SJCRH30 (cell line): ENCODE measurements around the gene PNMA6F. TPM values are rescaled to one million over a fixed set of nuclear protein-coding genes. Genes with fewer than 3 reads are reported as not detected.
"Not testable (repeated sequence)": the region's sequence is repeated elsewhere in the genome, so short reads cannot be mapped to it uniquely, and the experiment has no call there.

Source experiments
- DNase-seq, 2 experiments: peaks; one replicate each; pipeline ENCODE4 v3.0.0-alpha.2; 2015 to 2020
- H3K27ac ChIP-seq: fragments of 250-450 bp; sonication (Bioruptor Pico); 2 replicates; pipeline ENCODE4 v1.5.1; 2020; ENCODE audit warnings: mild to moderate bottlenecking, moderate library complexity
- H3K27me3 ChIP-seq: fragments of 250-450 bp; sonication (Bioruptor Pico); 2 replicates; pipeline ENCODE4 v1.5.1; 2020; ENCODE audit warnings: mild to moderate bottlenecking, moderate library complexity
- H3K36me3 ChIP-seq: fragments of 250-450 bp; sonication (Bioruptor Pico); 2 replicates; pipeline ENCODE4 v1.5.1; 2020; ENCODE audit warnings: mild to moderate bottlenecking, moderate library complexity
- H3K4me1 ChIP-seq: fragments of 250-450 bp; sonication (Bioruptor Pico); 2 replicates; pipeline ENCODE4 v1.5.1; 2020; ENCODE audit warnings: mild to moderate bottlenecking, moderate library complexity
- H3K4me3 ChIP-seq: fragments of 250-450 bp; sonication (Bioruptor Pico); 2 replicates; pipeline ENCODE4 v1.5.1; 2020; ENCODE audit warnings: mild to moderate bottlenecking, moderate library complexity
- H3K9me3 ChIP-seq: fragments of 250-450 bp; sonication (Bioruptor Pico); replicated peaks from 2 replicates; pipeline ENCODE4 v1.5.1; 2020; ENCODE audit warnings: mild to moderate bottlenecking, moderate library complexity
- total RNA-seq: library from RNA; depleted of rRNA; stranded (reverse); fragments of >200 nt; shearing (Covaris generic); gene quantifications from 2 replicates; pipeline ENCODE4 v1.2.3, GENCODE V29; 2014; rRNA removed

The PNMA6F gene
- total RNA-seq, 1 experiment from 2014 or later = not detected

DNA sequence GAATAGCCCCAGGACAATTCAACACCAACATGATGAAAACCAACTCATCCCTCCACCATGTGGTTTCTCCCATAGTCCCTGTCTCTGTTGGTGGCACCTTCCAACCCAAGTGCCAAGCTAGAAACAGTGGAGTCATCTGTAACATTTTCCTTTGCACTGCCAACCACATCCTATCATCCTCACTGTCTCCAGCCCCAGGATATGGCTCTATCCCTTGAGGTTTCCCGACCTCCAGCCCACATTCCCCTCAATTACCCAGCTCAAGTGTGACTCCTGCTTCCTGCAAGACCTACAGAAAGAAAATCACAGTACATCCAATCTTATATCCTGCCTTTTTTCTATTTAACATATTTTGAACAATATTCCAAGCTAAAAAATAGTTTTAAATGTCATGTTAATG lies 24.2 kb downstream of the PNMA6F start:
- no peaks in the 10 kb centered on the region for H3K9me3 ChIP-seq
- no peaks in the 10 kb centered on the region for H3K36me3 ChIP-seq
- DNase-seq = no peak
- H3K4me3 ChIP-seq = no peak overlapping the region
- H3K27me3 ChIP-seq = no peaks in the 10 kb centered on the region
- H3K4me1 ChIP-seq = no peaks in the 10 kb centered on the region
- no peak overlapping the region for H3K27ac ChIP-seq

DNA sequence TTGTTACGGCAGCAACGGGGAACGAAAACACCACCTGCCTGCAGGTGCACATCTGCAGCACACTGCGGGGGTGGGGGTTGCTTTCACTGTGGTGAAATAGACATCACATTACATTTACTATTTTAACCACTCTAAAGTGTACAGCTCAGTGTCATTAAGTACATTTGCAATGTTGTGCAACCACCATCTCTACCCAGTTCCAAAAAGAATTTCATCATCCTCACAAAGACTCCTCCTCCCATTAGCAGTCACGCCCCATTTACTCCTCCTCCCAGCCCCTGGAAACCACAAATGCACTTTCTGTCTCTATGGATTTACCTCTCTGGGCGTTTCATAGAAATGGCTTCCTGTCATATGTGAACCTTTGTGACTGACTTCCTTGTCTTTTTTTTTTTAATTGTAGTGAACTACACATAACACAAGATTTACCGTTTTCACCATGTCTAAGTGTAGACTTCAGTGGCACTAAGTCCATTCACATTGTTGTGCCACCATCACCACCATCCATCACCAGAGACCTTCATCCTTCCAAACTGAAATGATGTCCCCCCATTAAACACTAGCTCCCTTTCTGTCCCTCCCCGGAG lies 28.0 kb downstream of the PNMA6F start:
- not testable (repeated sequence) for H3K4me3 ChIP-seq, H3K4me1 ChIP-seq, DNase-seq, H3K36me3 ChIP-seq, H3K27me3 ChIP-seq, H3K9me3 ChIP-seq, H3K27ac ChIP-seq

DNA sequence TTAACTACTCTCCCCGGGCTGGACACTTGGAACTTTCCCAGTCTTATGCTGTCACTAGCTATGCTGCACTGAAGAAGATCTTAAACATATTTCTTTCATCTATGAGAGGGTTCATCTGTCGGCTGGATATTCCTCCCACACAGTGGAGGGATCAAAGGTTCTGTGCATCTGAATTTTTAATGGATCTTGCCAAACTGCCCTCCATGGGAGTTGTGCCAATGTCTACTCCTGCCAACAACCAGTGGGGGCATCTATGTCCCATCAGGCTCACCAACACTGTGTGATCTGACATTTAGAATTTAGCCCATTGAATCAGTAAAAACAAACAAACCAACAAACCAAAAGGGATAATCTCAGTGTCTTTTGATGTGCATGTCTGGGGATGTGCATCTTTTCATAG lies 32.8 kb downstream of the PNMA6F start:
- not testable (repeated sequence) for DNase-seq

DNA sequence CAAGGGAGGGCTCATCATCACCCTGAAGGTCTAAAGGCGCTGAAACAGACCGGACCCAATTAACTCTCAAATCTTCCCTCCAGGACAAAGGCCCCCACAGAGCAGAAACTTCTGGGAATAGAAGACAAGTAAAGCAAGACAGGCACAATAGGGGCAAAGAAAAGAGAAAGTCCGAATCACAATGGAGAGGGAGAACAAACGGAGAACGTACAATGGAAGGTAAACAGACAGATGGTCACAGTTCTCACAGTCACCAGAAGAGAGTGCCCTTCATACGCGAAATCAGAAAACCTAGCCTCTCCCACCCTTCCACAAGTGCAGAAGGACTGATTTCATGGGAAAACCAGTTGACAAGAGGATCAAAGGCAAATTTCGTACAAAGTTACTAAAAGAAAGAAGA lies 35.9 kb downstream of the PNMA6F start:
- H3K4me1 ChIP-seq, H3K27me3 ChIP-seq, H3K27ac ChIP-seq, DNase-seq, H3K9me3 ChIP-seq, H3K4me3 ChIP-seq, H3K36me3 ChIP-seq: not testable (repeated sequence)

More for the DNA sequence above, 32.8 kb downstream of the PNMA6F start:
- not testable (repeated sequence) for H3K4me1 ChIP-seq, H3K27ac ChIP-seq, H3K9me3 ChIP-seq, H3K27me3 ChIP-seq, H3K36me3 ChIP-seq, H3K4me3 ChIP-seq

DNA sequence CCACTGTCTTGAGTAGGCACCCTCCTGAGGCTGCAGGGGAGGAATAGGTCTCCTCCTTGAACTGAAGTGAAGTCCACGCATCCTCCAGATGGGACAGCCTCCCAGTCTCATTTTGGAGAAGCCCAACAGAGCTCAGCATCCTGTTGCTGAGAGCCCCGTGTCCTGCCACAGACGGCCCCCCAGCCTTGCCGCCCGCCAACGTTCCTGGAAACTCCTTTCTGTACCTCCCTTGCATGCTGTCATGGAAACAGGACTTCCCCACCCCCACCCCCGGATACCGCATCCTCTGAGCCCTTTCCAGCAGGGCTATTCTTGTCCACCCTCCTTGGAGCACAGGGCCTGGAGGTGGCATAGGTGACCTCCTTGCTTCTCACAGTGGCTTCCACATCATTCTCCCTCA lies 37.6 kb downstream of the PNMA6F start:
- H3K27ac ChIP-seq, H3K27me3 ChIP-seq, H3K4me3 ChIP-seq, DNase-seq, H3K9me3 ChIP-seq, H3K36me3 ChIP-seq, H3K4me1 ChIP-seq: not testable (repeated sequence)

GRCh38 chrX:153281784-153282183 lies 39.8 kb downstream of the PNMA6F start:
- not testable (repeated sequence) for H3K27ac ChIP-seq, H3K27me3 ChIP-seq, H3K4me3 ChIP-seq, DNase-seq, H3K4me1 ChIP-seq, H3K9me3 ChIP-seq, H3K36me3 ChIP-seq

GRCh38 chrX:153279304-153279703 lies 42.3 kb downstream of the PNMA6F start:
- not testable (repeated sequence) for H3K4me3 ChIP-seq, H3K36me3 ChIP-seq, DNase-seq, H3K27me3 ChIP-seq, H3K4me1 ChIP-seq, H3K9me3 ChIP-seq, H3K27ac ChIP-seq

- H3K4me1 ChIP-seq, H3K36me3 ChIP-seq, DNase-seq, H3K9me3 ChIP-seq, H3K27ac ChIP-seq, H3K27me3 ChIP-seq, H3K4me3 ChIP-seq: not testable (repeated sequence)
Observed at GRCh38 chrX:153276049-153276448, 45.5 kb downstream of the PNMA6F start.

GRCh38 chrX:153275418-153275817 lies 46.1 kb downstream of the PNMA6F start:
- DNase-seq, H3K9me3 ChIP-seq, H3K36me3 ChIP-seq, H3K4me3 ChIP-seq, H3K27me3 ChIP-seq, H3K27ac ChIP-seq, H3K4me1 ChIP-seq: not testable (repeated sequence)

GRCh38 chrX:153272584-153272983 lies 49.0 kb downstream of the PNMA6F start:
- not testable (repeated sequence) for H3K27me3 ChIP-seq, H3K9me3 ChIP-seq, H3K4me3 ChIP-seq, H3K36me3 ChIP-seq, H3K27ac ChIP-seq, DNase-seq, H3K4me1 ChIP-seq

- not testable (repeated sequence) for H3K36me3 ChIP-seq, H3K4me3 ChIP-seq, H3K27ac ChIP-seq, DNase-seq, H3K4me1 ChIP-seq, H3K9me3 ChIP-seq, H3K27me3 ChIP-seq
Observed at GRCh38 chrX:153272070-153272469, 49.5 kb downstream of the PNMA6F start.

Other genes with a start within 250 kb of the PNMA6F start
- not detected in 2 replicates for gene PNMA6A, start 249.3 kb downstream of the PNMA6F start, total RNA-seq
- not detected in 2 replicates for gene MAGEA1, start 142.5 kb downstream of the PNMA6F start, total RNA-seq
- gene ZNF275, start 12.4 kb upstream of the PNMA6F start, total RNA-seq = 12.8 and 13.4 TPM in 2 replicates
- not detected in 2 replicates for gene PNMA6E, start 79.6 kb upstream of the PNMA6F start, total RNA-seq
- not detected in 2 replicates for gene ZFP92, start 89.7 kb upstream of the PNMA6F start, total RNA-seq
- gene TREX2, start 124.3 kb upstream of the PNMA6F start, total RNA-seq = 0.10 and 0.67 TPM in 2 replicates
- gene HAUS7, start 148.8 kb upstream of the PNMA6F start, total RNA-seq = 29.6 and 29.8 TPM in 2 replicates
- gene BGN, start 173.2 kb upstream of the PNMA6F start, total RNA-seq = 0.15 and 0.16 TPM in 2 replicates
- 0.05 and 0.06 TPM in 2 replicates for gene ATP2B3, start 195.9 kb upstream of the PNMA6F start, total RNA-seq